CD14-positive monocyte (primary cell): Measurements from ENCODE around the gene PARP3. TPM values are rescaled to one million over a fixed set of nuclear protein-coding genes. Genes with fewer than 3 reads are reported as not detected.

Source experiments
- DNase-seq, 3 donors: peaks; one replicate each; pipeline ENCODE4 v3.0.0-alpha.2; 2011 to 2022
- H2AFZ ChIP-seq: 2 replicates; pipeline ENCODE4 v1.6.0; 2012; ENCODE audit warnings: mild to moderate bottlenecking, low read depth, low read length, inconsistent platforms; ENCODE audit not compliant: insufficient read depth, poor library complexity, severe bottlenecking
- H3K27ac ChIP-seq, 2 donors: 1 replicate in 1 of 2; 2 replicates in 1 of 2; pipeline ENCODE4 v1.5.1; 2012 to 2013; ENCODE audit warnings: low read length in 2 of 2, control low read depth in 1 of 2, inconsistent platforms in 1 of 2, low read depth in 1 of 2, mild to moderate bottlenecking in 1 of 2
- H3K27me3 ChIP-seq, 2 donors: one replicate each; pipeline versions ENCODE4 v1.6.0 to v1.6.1; 2011 to 2013; ENCODE audit warnings: low read length in 2 of 2; ENCODE audit not compliant: control insufficient read depth in 2 of 2, insufficient read depth in 2 of 2
- H3K36me3 ChIP-seq, 2 donors: replicated peaks in 1 of 2; 1 replicate in 1 of 2; 2 replicates in 1 of 2; pipeline versions ENCODE4 v1.5.1 to v1.6.1; 2012 to 2013; ENCODE audit warnings: low read length in 2 of 2, control low read depth in 1 of 2, inconsistent platforms in 1 of 2, mild to moderate bottlenecking in 1 of 2; ENCODE audit not compliant: insufficient read depth in 2 of 2, control insufficient read depth in 1 of 2
- H3K4me1 ChIP-seq, 2 donors: 1 replicate in 1 of 2; 2 replicates in 1 of 2; pipeline versions ENCODE4 v1.5.1 to v1.6.1; 2012 to 2013; ENCODE audit warnings: low read length in 2 of 2, control low read depth in 1 of 2, inconsistent platforms in 1 of 2, mild to moderate bottlenecking in 1 of 2, moderate library complexity in 1 of 2; ENCODE audit not compliant: insufficient read depth in 2 of 2, control insufficient read depth in 1 of 2
- H3K4me2 ChIP-seq: replicated peaks from 2 replicates; pipeline ENCODE3; 2012; ENCODE audit warnings: low read length, moderate library complexity, mild to moderate bottlenecking; ENCODE audit not compliant: poor library complexity, severe bottlenecking; ENCODE audit errors: extremely low read depth
- H3K4me3 ChIP-seq, 3 experiments: fragments of 200-600 bp in 1 of 3; sonication (generic) in 1 of 3; replicated peaks in 1 of 3; 1 replicate in 2 of 3; 2 replicates in 1 of 3; pipeline ENCODE4 v1.5.1; 2011 to 2013; ENCODE audit warnings: low read length in 3 of 3, mild to moderate bottlenecking in 3 of 3, control low read depth in 2 of 3, low read depth in 2 of 3, inconsistent platforms in 1 of 3, moderate library complexity in 1 of 3
- H3K79me2 ChIP-seq: 2 replicates; pipeline ENCODE4 v1.6.0; 2012; ENCODE audit warnings: mild to moderate bottlenecking, control low read depth, inconsistent platforms, low read length, moderate library complexity; ENCODE audit not compliant: insufficient read depth
- H3K9ac ChIP-seq: 2 replicates; pipeline ENCODE4 v1.6.0; 2017; ENCODE audit warnings: low read length, mild to moderate bottlenecking; ENCODE audit not compliant: insufficient read depth, poor library complexity, severe bottlenecking
- H3K9me3 ChIP-seq, 2 donors: replicated peaks in 1 of 2; 1 replicate in 1 of 2; 2 replicates in 1 of 2; pipeline versions ENCODE4 v1.5.1 to v1.6.1; 2012 to 2013; ENCODE audit warnings: low read length in 2 of 2, control low read depth in 1 of 2; ENCODE audit not compliant: control insufficient read depth in 1 of 2, insufficient read depth in 1 of 2
- H4K20me1 ChIP-seq: 2 replicates; pipeline ENCODE4 v1.6.0; 2012; ENCODE audit warnings: mild to moderate bottlenecking, low read length, control low read depth, moderate library complexity; ENCODE audit not compliant: insufficient read depth
- H3K27ac Mint-ChIP-seq, 7 donors: one replicate each; pipeline ENCODE4 v1.8.0; 2020; ENCODE audit warnings: mild to moderate bottlenecking in 7 of 7, mixed read lengths in 7 of 7, moderate library complexity in 6 of 7, inconsistent platforms in 2 of 7
- H3K27me3 Mint-ChIP-seq, 3 donors: one replicate each; pipeline ENCODE4 v1.8.0; 2021 to 2022; ENCODE audit warnings: low read depth in 3 of 3, mild to moderate bottlenecking in 3 of 3, mixed read lengths in 3 of 3, moderate library complexity in 3 of 3, inconsistent platforms in 1 of 3
- H3K36me3 Mint-ChIP-seq, 2 donors: one replicate each; pipeline ENCODE4 v1.8.0; 2020; ENCODE audit warnings: mixed read lengths in 2 of 2, inconsistent platforms in 1 of 2, mild to moderate bottlenecking in 1 of 2
- H3K4me1 Mint-ChIP-seq: one replicate; pipeline ENCODE4 v1.8.0; 2020; ENCODE audit warnings: mild to moderate bottlenecking, mixed read lengths
- H3K4me3 Mint-ChIP-seq, 2 donors: one replicate each; pipeline ENCODE4 v1.8.0; 2020; ENCODE audit warnings: mild to moderate bottlenecking in 2 of 2, mixed read lengths in 2 of 2, moderate library complexity in 1 of 2
- H3K9me3 Mint-ChIP-seq, 7 donors: one replicate each; pipeline ENCODE4 v1.8.0; 2020 to 2022; ENCODE audit warnings: mixed read lengths in 7 of 7, mild to moderate bottlenecking in 6 of 7, moderate library complexity in 6 of 7, inconsistent platforms in 2 of 7
- CTCF ChIP-seq: fragments of 200-600 bp; IDR thresholded peaks from one replicate; pipeline ENCODE4 v1.8.0; 2022; ENCODE audit warnings: antibody characterized with exemption, mild to moderate bottlenecking
- WGBS: methylation state at CpG from one replicate; pipeline ENCODE4 v1.1.5; 2013; ENCODE audit warnings: missing lambda C conversion rate; ENCODE audit not compliant: insufficient coverage; 5-methylcytosine and 5-hydroxymethylcytosine counted together
- intact Hi-C, 2 donors: fragments of 100-400 bp; cut with micrococcal nuclease; formaldehyde crosslinking; loops; one replicate each; pipeline versions ENCODE4 v1.15.0 to v1.15.1; 2023
- polyA plus RNA-seq, 3 donors: library from polyadenylated mRNA; depleted of rRNA in 1 of 3; unstranded in 2 of 3; stranded (reverse) in 1 of 3; fragments of 300-500 nt in 2 of 3; fragments of >200 nt in 1 of 3; fragmentation: Illumina TruSeq in 2 of 3; gene quantifications; 1 replicate in 2 of 3; 2 replicates in 1 of 3; pipeline ENCODE4 v1.2.3, GENCODE V29; 2012 to 2021

Gene PARP3
- polyA plus RNA-seq, 3 donors, result 1.2 to 6.9 (median 1.7) TPM

GRCh38 chr3:51904034-51904823 lies 37.9 kb upstream of the PARP3 start:
- H3K27me3 ChIP-seq, result peaks cover 0 to 3% of the 10 kb centered on the region in 2 donors
- H3K4me2 ChIP-seq, result no peak overlapping the region
- H4K20me1 ChIP-seq, result no peaks in the 10 kb centered on the region
- H3K36me3 ChIP-seq, result no peaks in the 10 kb centered on the region
- no peak overlapping the region for H3K27ac ChIP-seq
- no peak for DNase-seq
- H3K4me3 Mint-ChIP-seq, result no peak overlapping the region
- no peak overlapping the region for H3K4me3 ChIP-seq
- H3K9me3 ChIP-seq, result peaks cover 0 to 14% of the 10 kb centered on the region in 2 donors
- no peaks in the 10 kb centered on the region for H3K4me1 Mint-ChIP-seq
- peaks cover 6 to 21% (median 12%) of the 10 kb centered on the region in 3 donors for H3K27me3 Mint-ChIP-seq
- WGBS, result 100% methylated on average over 1 of the region's 2 CpGs
- no peak overlapping the region for H3K9ac ChIP-seq
- no peak overlapping the region for H2AFZ ChIP-seq
- H3K79me2 ChIP-seq, result no peaks in the 10 kb centered on the region
- no peak overlapping the region for H3K27ac Mint-ChIP-seq
- no peaks in the 10 kb centered on the region for H3K4me1 ChIP-seq
- intact Hi-C loops, result no loop called here
- H3K36me3 Mint-ChIP-seq, result no peaks in the 10 kb centered on the region
- H3K9me3 Mint-ChIP-seq, result peaks cover 17 to 39% (median 32%) of the 10 kb centered on the region in 7 donors
- TF ChIP-seq CTCF, result no peak

GRCh38 chr3:51908026-51908425 lies 34.1 kb upstream of the PARP3 start:
- Histone ChIP-seq H3K4me2 (no peak overlapping the region), H3K4me1 (no peaks in the 10 kb centered on the region), H3K27ac (no peak overlapping the region), H3K9me3 (peaks cover 0 to 14% of the 10 kb centered on the region in 2 donors), H3K79me2 (no peaks in the 10 kb centered on the region), H3K9ac (no peak overlapping the region), H3K4me3 (no peak overlapping the region), H2AFZ (no peak overlapping the region), H3K36me3 (no peaks in the 10 kb centered on the region), H3K27me3 (no peaks in the 10 kb centered on the region), H4K20me1 (no peaks in the 10 kb centered on the region)
- no peak for DNase-seq
- no peak overlapping the region for H3K27ac Mint-ChIP-seq
- no peak for TF ChIP-seq CTCF
- peaks cover 5 to 18% (median 9%) of the 10 kb centered on the region in 3 donors for H3K27me3 Mint-ChIP-seq
- intact Hi-C loops, result no loop called here
- H3K4me1 Mint-ChIP-seq, result no peaks in the 10 kb centered on the region
- H3K36me3 Mint-ChIP-seq, result no peaks in the 10 kb centered on the region
- 57% methylated on average over 1 of the region's 4 CpGs for WGBS
- no peak overlapping the region for H3K4me3 Mint-ChIP-seq
- H3K9me3 Mint-ChIP-seq, result peaks cover 21 to 51% (median 39%) of the 10 kb centered on the region in 7 donors
